ENCODE results near the gene SLC5A1.

GRCh38 chr22:32142600-32142999 is 99.5 kb downstream of the SLC5A1 start:
- no peak for TF ChIP-seq CTCF (conservative IDR thresholded peaks at IDR 0.05 in 1 of 2, IDR thresholded peaks at IDR 0.05 in 1 of 2; ENCODE audit: extremely low read depth in 1 of 2, insufficient read depth in 1 of 2, low read depth in 1 of 2, low read length in 2 of 2)
- no peak for TF ChIP-seq EZH2 (IDR thresholded peaks at IDR 0.05; ENCODE audit: borderline replicate concordance, low read length)

Measured in mammary epithelial cell (primary cell).